Ascending aorta (tissue), 2 donors: ENCODE results near the gene PPL. TPM values are rescaled to one million over a fixed set of nuclear protein-coding genes. Genes with fewer than 3 reads are reported as not detected.

ENCODE experiments used
- DNase-seq, 2 donors: peaks; one replicate each; pipeline ENCODE4 v3.0.0-alpha.2; 2019; ENCODE audit warnings: low spot score in 2 of 2
- H3K27ac ChIP-seq, 2 donors: fragments of 200-600 bp; sonication (generic); one replicate each; pipeline ENCODE4 v1.5.1; 2016 to 2017; ENCODE audit warnings: mild to moderate bottlenecking in 1 of 2
- H3K27me3 ChIP-seq: fragments of 200-600 bp; sonication (generic); one replicate; pipeline ENCODE4 v1.5.1; 2017
- H3K36me3 ChIP-seq, 2 donors: fragments of 200-600 bp; sonication (generic); one replicate each; pipeline ENCODE4 v1.5.1; 2016
- H3K4me1 ChIP-seq, 2 donors: fragments of 200-600 bp; sonication (generic); one replicate each; pipeline ENCODE4 v1.5.1; 2016 to 2017; ENCODE audit warnings: mild to moderate bottlenecking in 1 of 2
- H3K4me3 ChIP-seq, 2 donors: fragments of 200-600 bp; sonication (generic); one replicate each; pipeline ENCODE4 v1.5.1; 2016 to 2017; ENCODE audit warnings: mild to moderate bottlenecking in 1 of 2
- H3K9me3 ChIP-seq, 2 donors: fragments of 200-600 bp; sonication (generic); one replicate each; pipeline ENCODE4 v1.5.1; 2016
- intact Hi-C: fragments of 100-400 bp; cut with DNase I; formaldehyde crosslinking; loops from one replicate; pipeline ENCODE4 v1.15.1; 2023
- total RNA-seq: library from RNA; depleted of rRNA; stranded (reverse); fragments of >200 nt; gene quantifications from one replicate; pipeline ENCODE4 v1.1.0, GENCODE V29; 2016
- TF ChIP-seq, protein P1 (sequence below), 3 experiments: fragments of 200-600 bp in 2 of 3; fragments of 450-650 bp in 1 of 3; sonication (generic) in 2 of 3; IDR thresholded peaks; one replicate each; pipeline ENCODE4 v1.5.1; 2016 to 2019; ENCODE audit warnings: antibody characterized with exemption in 3 of 3, mild to moderate bottlenecking in 1 of 3, moderate library complexity in 1 of 3

PPL gene
- total RNA-seq, 1 donor from 2014 or later, result 25.7 TPM

DNA sequence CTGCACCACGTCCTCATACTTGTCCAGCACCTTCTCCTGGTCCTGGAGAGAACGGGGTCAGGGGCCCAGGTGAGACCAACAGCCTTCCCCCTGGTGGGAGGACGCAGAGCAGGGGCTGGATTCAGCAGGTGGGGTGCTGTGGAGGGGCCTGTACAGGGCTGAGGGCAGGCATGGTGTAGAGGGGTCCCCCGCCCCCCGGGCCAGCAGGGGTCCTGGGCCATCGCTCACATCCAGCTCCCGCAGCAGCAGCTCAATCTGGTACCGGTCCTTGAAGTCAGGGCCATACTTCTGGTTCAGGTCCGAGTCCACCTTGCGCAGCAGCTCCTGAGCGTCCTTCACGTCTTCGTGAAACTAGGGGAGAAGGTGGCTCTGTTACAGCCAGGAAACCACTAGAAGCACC, 41.6 kb downstream of the PPL start:
- no peaks in the 10 kb centered on the region for H3K27me3 ChIP-seq
- intact Hi-C loops, result no loop called here
- no peak overlapping the region for H3K27ac ChIP-seq
- no peak overlapping the region for H3K4me3 ChIP-seq
- H3K4me1 ChIP-seq, result no peaks in the 10 kb centered on the region
- H3K9me3 ChIP-seq, result peaks cover 0 to 3% of the 10 kb centered on the region in 2 donors
- peaks cover 22 to 77% of the 10 kb centered on the region in 2 donors for H3K36me3 ChIP-seq
- TF ChIP-seq, protein P1, sequence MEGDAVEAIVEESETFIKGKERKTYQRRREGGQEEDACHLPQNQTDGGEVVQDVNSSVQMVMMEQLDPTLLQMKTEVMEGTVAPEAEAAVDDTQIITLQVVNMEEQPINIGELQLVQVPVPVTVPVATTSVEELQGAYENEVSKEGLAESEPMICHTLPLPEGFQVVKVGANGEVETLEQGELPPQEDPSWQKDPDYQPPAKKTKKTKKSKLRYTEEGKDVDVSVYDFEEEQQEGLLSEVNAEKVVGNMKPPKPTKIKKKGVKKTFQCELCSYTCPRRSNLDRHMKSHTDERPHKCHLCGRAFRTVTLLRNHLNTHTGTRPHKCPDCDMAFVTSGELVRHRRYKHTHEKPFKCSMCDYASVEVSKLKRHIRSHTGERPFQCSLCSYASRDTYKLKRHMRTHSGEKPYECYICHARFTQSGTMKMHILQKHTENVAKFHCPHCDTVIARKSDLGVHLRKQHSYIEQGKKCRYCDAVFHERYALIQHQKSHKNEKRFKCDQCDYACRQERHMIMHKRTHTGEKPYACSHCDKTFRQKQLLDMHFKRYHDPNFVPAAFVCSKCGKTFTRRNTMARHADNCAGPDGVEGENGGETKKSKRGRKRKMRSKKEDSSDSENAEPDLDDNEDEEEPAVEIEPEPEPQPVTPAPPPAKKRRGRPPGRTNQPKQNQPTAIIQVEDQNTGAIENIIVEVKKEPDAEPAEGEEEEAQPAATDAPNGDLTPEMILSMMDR (IDR thresholded peaks at IDR 0.05), result no peak
- DNase-seq, result no peak

DNA sequence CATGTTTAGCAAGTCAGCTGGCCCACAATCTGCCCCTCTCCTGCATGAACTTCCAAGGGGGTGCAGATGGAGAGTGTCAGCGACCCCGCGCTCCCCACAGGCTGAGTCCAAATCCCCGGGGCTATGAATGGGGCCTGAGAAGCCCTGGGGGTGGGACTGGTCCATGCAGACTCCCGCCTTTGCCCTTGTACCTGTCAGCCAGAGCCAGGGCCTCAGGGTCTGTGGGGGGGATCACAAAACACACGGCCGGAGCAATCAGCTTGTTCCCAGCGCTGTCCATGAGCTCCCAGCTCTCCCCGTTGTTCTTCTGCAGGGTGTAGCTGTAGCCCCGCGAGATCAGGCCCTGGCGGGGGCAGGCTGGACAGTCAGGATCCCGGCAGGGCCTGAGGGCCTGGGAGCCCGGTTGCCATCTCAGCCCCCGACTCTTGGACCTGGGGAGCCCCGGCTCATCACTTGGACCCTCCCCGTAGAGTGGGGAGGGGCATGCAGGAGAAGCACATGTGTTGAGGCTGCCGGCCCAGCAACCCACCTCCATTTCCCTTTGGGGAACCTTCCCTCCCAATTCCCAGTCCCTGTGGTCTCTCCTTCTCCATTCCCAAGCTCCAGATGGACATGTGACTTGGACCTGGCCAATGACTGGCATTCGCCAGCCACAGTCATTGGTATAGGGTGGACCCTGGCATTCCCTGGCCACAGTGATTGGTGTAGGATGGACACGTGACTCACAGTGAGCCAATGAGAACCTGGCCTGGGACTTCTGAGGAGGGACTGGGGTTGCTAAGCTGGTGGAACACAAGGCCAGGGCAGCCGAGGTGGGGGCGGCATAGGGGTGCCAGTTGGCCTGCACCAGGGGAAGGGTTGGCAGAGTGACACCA, 42.4 kb downstream of the PPL start:
- H3K4me3 ChIP-seq, result no peak overlapping the region
- peaks cover 0 to 3% of the 10 kb centered on the region in 2 donors for H3K9me3 ChIP-seq
- TF ChIP-seq, protein P1 (IDR thresholded peaks at IDR 0.05), result no peak
- H3K36me3 ChIP-seq, result peaks cover 25 to 83% of the 10 kb centered on the region in 2 donors
- intact Hi-C loops, result no loop called here
- H3K27me3 ChIP-seq, result no peaks in the 10 kb centered on the region
- H3K27ac ChIP-seq, result no peak overlapping the region
- H3K4me1 ChIP-seq, result no peaks in the 10 kb centered on the region
- DNase-seq, result no peak

DNA sequence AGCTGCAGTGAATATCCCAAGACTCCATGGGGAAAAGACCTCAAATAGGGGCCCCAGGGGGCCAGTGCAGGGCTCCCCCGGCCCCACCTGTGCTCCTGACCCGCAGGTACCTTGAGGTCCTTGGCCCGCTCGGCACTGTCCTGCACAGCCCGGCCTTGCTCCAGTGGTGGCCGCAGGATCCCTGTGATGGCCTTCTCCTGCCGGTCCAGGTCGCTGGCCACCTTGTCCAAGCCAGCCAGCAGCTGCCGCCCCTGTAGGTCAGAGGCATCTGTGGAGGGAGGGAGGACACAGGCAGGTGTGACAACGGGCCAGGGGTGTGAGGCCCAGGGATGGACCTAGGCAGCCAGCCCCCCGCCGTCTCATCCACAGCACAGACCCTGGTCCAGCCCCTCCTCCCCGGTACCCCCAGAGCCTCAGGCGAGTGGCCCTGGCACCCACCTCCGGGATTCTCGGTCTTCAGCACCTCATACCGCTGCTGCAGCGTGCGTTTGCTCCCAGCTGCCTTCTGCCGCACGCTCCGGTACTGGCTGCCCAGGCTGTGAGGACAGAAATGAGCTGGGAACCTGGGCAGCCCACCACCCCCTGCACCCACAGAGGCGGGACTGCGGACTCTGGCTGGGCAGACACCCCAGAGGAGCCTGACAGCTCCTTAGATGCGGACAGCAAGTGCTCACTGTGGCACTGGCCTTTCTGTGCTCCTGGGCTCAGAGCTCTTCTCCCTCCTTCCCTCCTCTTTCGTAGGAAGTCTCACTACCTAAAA, 43.7 kb downstream of the PPL start:
- Histone ChIP-seq H3K4me3 (no peak overlapping the region), H3K27me3 (no peaks in the 10 kb centered on the region), H3K9me3 (no peaks in the 10 kb centered on the region), H3K36me3 (peaks cover 16 to 74% of the 10 kb centered on the region in 2 donors), H3K4me1 (no peaks in the 10 kb centered on the region), H3K27ac (no peak overlapping the region)
- no peak for DNase-seq
- intact Hi-C loops, result no loop called here
- TF ChIP-seq, protein P1 (IDR thresholded peaks at IDR 0.05), result no peak

DNA sequence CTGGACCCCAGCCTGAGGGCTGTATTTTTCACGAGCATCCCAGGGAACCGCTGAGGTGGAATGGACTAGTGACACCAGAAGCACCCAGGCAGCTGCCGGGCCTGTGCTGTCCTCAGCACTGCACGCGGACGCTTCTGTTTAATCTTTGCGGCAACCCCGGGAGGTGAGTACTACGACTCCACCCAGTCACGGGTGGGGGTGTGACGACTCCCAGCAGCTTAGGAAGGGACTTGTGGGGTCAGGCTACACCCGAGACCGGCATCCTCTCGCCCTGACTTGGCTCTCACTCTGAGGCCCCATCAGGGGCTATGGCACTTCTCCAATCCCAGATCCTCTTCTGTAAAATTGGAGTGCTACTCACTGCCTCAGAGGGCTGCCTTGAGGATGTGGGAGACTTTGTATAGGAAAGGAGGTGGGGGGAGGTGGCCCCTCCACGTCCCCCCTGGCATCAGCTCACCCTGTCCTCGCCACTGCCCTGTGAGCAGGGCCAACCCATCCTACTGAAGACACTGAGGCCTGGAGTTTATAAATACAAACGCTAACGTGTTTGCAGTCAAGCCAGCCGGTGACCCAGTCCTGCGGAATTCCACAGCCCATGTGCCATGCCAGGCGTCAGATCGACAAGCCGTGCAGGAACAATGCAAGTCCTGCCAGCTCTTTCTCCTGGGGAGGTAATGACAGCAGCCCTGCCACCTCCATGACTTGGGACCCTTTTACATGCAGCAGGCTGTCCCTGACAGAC, 44.4 kb downstream of the PPL start:
- Histone ChIP-seq H3K27me3 (no peaks in the 10 kb centered on the region), H3K36me3 (peaks cover 13 to 75% of the 10 kb centered on the region in 2 donors), H3K27ac (no peak overlapping the region), H3K4me1 (no peaks in the 10 kb centered on the region), H3K4me3 (no peak overlapping the region), H3K9me3 (no peaks in the 10 kb centered on the region)
- intact Hi-C loops, result no loop called here
- no peak for DNase-seq
- TF ChIP-seq, protein P1 (IDR thresholded peaks at IDR 0.05), result no peak

DNA sequence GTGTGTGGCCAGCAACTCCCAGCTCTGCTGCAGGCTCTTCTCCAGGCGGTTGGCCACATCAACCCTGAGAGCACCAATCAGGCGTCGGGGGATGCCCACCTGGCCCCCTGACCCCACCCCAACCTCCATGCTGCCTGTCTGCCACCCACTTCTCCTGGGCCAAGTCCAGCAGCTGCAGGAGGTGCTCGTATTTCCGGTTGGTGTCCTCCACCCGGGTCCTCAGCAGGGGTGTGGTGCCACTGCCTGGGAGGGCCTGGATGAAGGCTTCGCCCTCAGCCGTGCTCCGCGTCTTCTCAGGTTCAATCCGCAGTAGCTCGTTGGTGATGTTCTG, 45.1 kb downstream of the PPL start:
- TF ChIP-seq, protein P1 (IDR thresholded peaks at IDR 0.05), result no peak
- H3K9me3 ChIP-seq, result no peaks in the 10 kb centered on the region
- peaks cover 13 to 78% of the 10 kb centered on the region in 2 donors for H3K36me3 ChIP-seq

More for the DNA sequence above, 45.1 kb downstream of the PPL start:
- H3K27me3 ChIP-seq, result no peaks in the 10 kb centered on the region
- intact Hi-C loops, result no loop called here
- no peak for DNase-seq
- H3K4me1 ChIP-seq, result no peaks in the 10 kb centered on the region
- H3K27ac ChIP-seq, result no peak overlapping the region
- no peak overlapping the region for H3K4me3 ChIP-seq
